HepG2 (cell line): ENCODE measurements around the gene KRTAP9-7. TPM values are rescaled to one million over a fixed set of nuclear protein-coding genes. Genes with fewer than 3 reads are reported as not detected.

Source experiments
- ATAC-seq: fragments of 200-7000 bp; cut with Tn5 transposase; 3 replicates; pipeline ENCODE4 v1.9.1; 2020; ENCODE audit warnings: mild to moderate bottlenecking, moderate library complexity
- BruUV-seq: library from RNA; stranded (reverse); fragments of 400-500 nt; replicated peaks from 2 replicates; lab custom pipeline; 2021; lab: Mats Ljungman, UMichigan
- CTCF ChIA-PET: fragments of 300-600 bp; formaldehyde crosslinking; extraction: SDS; loops from one replicate; lab custom pipeline; 2021; ENCODE audit warnings: low total read pairs, inconsistent platforms, low intra/inter-chr PET ratio; lab: Yijun Ruan, JAX
- POLR2A ChIA-PET: fragments of 350-600 bp; sonication (Branson Sonifier 250); formaldehyde crosslinking; loops from one replicate; lab custom pipeline; 2020; ENCODE audit warnings: antibody characterized with exemption, inconsistent platforms; lab: Yijun Ruan, JAX
- DNase-seq: peaks from one replicate; pipeline ENCODE4 v3.0.0-alpha.2; 2015; ENCODE audit warnings: low spot score
- FAIRE-seq: peaks from 3 replicates; lab custom pipeline; 2011; peaks lifted over from hg19 to GRCh38; lab: Jason Lieb, UNC
- H2AFZ ChIP-seq: one replicate; pipeline ENCODE4 v1.6.1; 2011; ENCODE audit warnings: low read length, inconsistent platforms
- H3K27ac ChIP-seq: fragments of 300-600 bp; 3 replicates; pipeline ENCODE4 v1.8.0; 2011; ENCODE audit warnings: mixed run types, mild to moderate bottlenecking, mixed read lengths, low read length, inconsistent platforms; ENCODE audit not compliant: insufficient read depth; ENCODE audit errors: extremely low read length
- H3K27me3 ChIP-seq, 2 experiments: fragments of 200-600 bp in 1 of 2; 2 replicates in 1 of 2; 3 replicates in 1 of 2; pipeline versions ENCODE4 v1.6.0 to v1.8.0; 2011; ENCODE audit warnings: low read length in 2 of 2, mild to moderate bottlenecking in 2 of 2, moderate library complexity in 2 of 2, inconsistent platforms in 1 of 2; ENCODE audit not compliant: insufficient read depth in 2 of 2, control insufficient read depth in 1 of 2
- H3K36me3 ChIP-seq, 2 experiments: fragments of 200-600 bp in 1 of 2; replicated peaks in 1 of 2; 2 replicates in 1 of 2; 3 replicates in 1 of 2; pipeline versions ENCODE4 v1.5.1 to v1.8.0; 2011; ENCODE audit warnings: low read length in 2 of 2, inconsistent platforms in 1 of 2; ENCODE audit not compliant: insufficient read depth in 2 of 2, control insufficient read depth in 1 of 2
- H3K4me1 ChIP-seq: 2 replicates; pipeline ENCODE4 v1.5.1; 2012; ENCODE audit warnings: low read length, inconsistent platforms; ENCODE audit not compliant: insufficient read depth
- H3K4me2 ChIP-seq: 2 replicates; pipeline ENCODE4 v1.6.0; 2011; ENCODE audit warnings: low read depth, low read length, inconsistent platforms
- H3K4me3 ChIP-seq, 3 experiments: fragments of 200-600 bp in 1 of 3; sonication (generic), shearing (Covaris generic) in 1 of 3; replicated peaks in 1 of 3; 2 replicates each; pipeline ENCODE4 v1.5.1; 2011 to 2016; ENCODE audit warnings: low read length in 3 of 3, inconsistent platforms in 2 of 3, low read depth in 2 of 3, mild to moderate bottlenecking in 2 of 3, control low read depth in 1 of 3, mixed read lengths in 1 of 3; ENCODE audit not compliant: insufficient read depth in 1 of 3
- H3K79me2 ChIP-seq: one replicate; pipeline ENCODE4 v1.6.1; 2011; ENCODE audit warnings: low read length, inconsistent platforms; ENCODE audit not compliant: insufficient read depth
- H3K9ac ChIP-seq: 2 replicates; pipeline ENCODE4 v1.6.0; 2011; ENCODE audit warnings: mild to moderate bottlenecking, low read depth, low read length, inconsistent platforms; ENCODE audit not compliant: insufficient read depth
- H3K9me3 ChIP-seq: 2 replicates; pipeline ENCODE4 v1.5.1; 2012; ENCODE audit warnings: mild to moderate bottlenecking, low read length
- H4K20me1 ChIP-seq: 2 replicates; pipeline ENCODE4 v1.6.0; 2011; ENCODE audit warnings: inconsistent platforms, mild to moderate bottlenecking, low read length, moderate library complexity; ENCODE audit not compliant: insufficient read depth
- ATF1 ChIP-seq: IDR thresholded peaks from 2 replicates; pipeline ENCODE4 v1.6.1; 2016; ENCODE audit warnings: mild to moderate bottlenecking, control low read depth
- BRF2 ChIP-seq: sonication (generic); formaldehyde crosslinking; IDR thresholded peaks from 2 replicates; pipeline ENCODE4 v1.8.1; 2022; ENCODE audit warnings: mild to moderate bottlenecking, missing genetic modification reagents
- HNF4G ChIP-seq, 2 experiments: sonication (generic) in 1 of 2; formaldehyde crosslinking in 1 of 2; IDR thresholded peaks; 2 replicates each; pipeline versions ENCODE4 v1.4.0 to v1.6.1; 2011 to 2020; ENCODE audit warnings: borderline replicate concordance in 2 of 2, low read depth in 2 of 2, mild to moderate bottlenecking in 2 of 2, low read length in 1 of 2, missing genetic modification reagents in 1 of 2, moderate library complexity in 1 of 2
- HNRNPUL1 ChIP-seq: fragments of 200-400 bp; formaldehyde crosslinking; IDR thresholded peaks from 2 replicates; pipeline ENCODE4 v1.6.1; 2017; ENCODE audit warnings: low read depth, mild to moderate bottlenecking, low read length, moderate library complexity
- MAFF ChIP-seq: IDR thresholded peaks from 2 replicates; pipeline ENCODE4 v1.6.1; 2011; ENCODE audit warnings: low read depth, low read length, improper control_type of control experiment
- MED13 ChIP-seq: sonication (generic); formaldehyde crosslinking; IDR thresholded peaks from 2 replicates; pipeline ENCODE4 v1.5.0; 2020; ENCODE audit warnings: missing genetic modification reagents
- MED8 ChIP-seq: sonication (generic); formaldehyde crosslinking; IDR thresholded peaks from 2 replicates; pipeline ENCODE4 v1.8.1; 2023; ENCODE audit warnings: mild to moderate bottlenecking, missing genetic modification reagents; ENCODE audit not compliant: insufficient replicate concordance
- NCOR1 ChIP-seq: fragments of 200-600 bp; sonication (generic); IDR thresholded peaks from 2 replicates; pipeline ENCODE4 v1.7.0; 2017; ENCODE audit warnings: antibody characterized with exemption, low read length, borderline replicate concordance
- PITX1 ChIP-seq: sonication (generic); formaldehyde crosslinking; IDR thresholded peaks from 2 replicates; pipeline ENCODE4 v1.5.1; 2020; ENCODE audit warnings: mild to moderate bottlenecking, missing genetic modification reagents
- RXRA ChIP-seq: sonication (generic); formaldehyde crosslinking; IDR thresholded peaks from 2 replicates; pipeline ENCODE4 v1.5.1; 2020; ENCODE audit warnings: missing genetic modification reagents
- TCF12 ChIP-seq, 2 experiments: fragments of 450-650 bp in 1 of 2; sonication (generic) in 1 of 2; formaldehyde crosslinking in 1 of 2; IDR thresholded peaks; 2 replicates each; pipeline versions ENCODE4 v1.6.1 to v1.8.0; 2017 to 2022; ENCODE audit warnings: antibody characterized with exemption in 1 of 2, mild to moderate bottlenecking in 1 of 2, missing genetic modification reagents in 1 of 2, moderate library complexity in 1 of 2
- ZNF282 ChIP-seq: fragments of 450-650 bp; IDR thresholded peaks from 2 replicates; pipeline ENCODE4 v1.6.1; 2018; ENCODE audit not compliant: partially characterized antibody
- WGBS: methylation state at CpG from one replicate; pipeline ENCODE4 v1.1.6; 2017; ENCODE audit warnings: low lambda C conversion rate; 5-methylcytosine and 5-hydroxymethylcytosine counted together
- in situ Hi-C: cut with HindIII; loops from 2 replicates; pipeline ENCODE4 v1.10.0; 2017; ENCODE audit warnings: low pct_unique_long_range_greater_than_20kb; ENCODE audit not compliant: extremely low pct_ligation_motif_present
- intact Hi-C: fragments of 100-400 bp; cut with micrococcal nuclease; formaldehyde crosslinking; loops from one replicate; pipeline ENCODE4 v1.10.0; 2022; ENCODE audit not compliant: unreplicated experiment
- polyA plus RNA-seq, 8 experiments: library from polyadenylated mRNA; depleted of rRNA in 3 of 8; stranded (reverse) in 7 of 8; unstranded in 1 of 8; fragments of >200 nt; fragmentation: Illumina TruSeq in 4 of 8; extraction: Trizol in 4 of 8; gene quantifications; 2 replicates each; pipeline versions ENCODE4 v1.2.1 to v1.2.3, GENCODE V29; 2011 to 2016; ENCODE audit warnings: low read depth in 4 of 8, missing spikeins in 1 of 8, mixed read lengths in 1 of 8; ENCODE audit not compliant: insufficient read depth in 1 of 8
- total RNA-seq, 5 experiments: library from RNA; depleted of rRNA; stranded (reverse); fragments of >200 nt; fragmentation: Illumina TruSeq; extraction: Trizol; gene quantifications; 2 replicates each; pipeline ENCODE4 v1.2.3, GENCODE V29; 2016; ENCODE audit warnings: low read depth in 1 of 5
- TF ChIP-seq, protein P1 (sequence below): sonication (generic); formaldehyde crosslinking; IDR thresholded peaks from 2 replicates; pipeline ENCODE4 v1.5.1; 2020; ENCODE audit warnings: mild to moderate bottlenecking, missing genetic modification reagents, borderline replicate concordance
- TF ChIP-seq, protein P2 (sequence below): sonication (generic); formaldehyde crosslinking; IDR thresholded peaks from 2 replicates; pipeline ENCODE4 v1.4.0; 2020; ENCODE audit warnings: missing genetic modification reagents
- TF ChIP-seq, protein P3 (sequence below): sonication (generic); formaldehyde crosslinking; IDR thresholded peaks from 2 replicates; pipeline ENCODE4 v1.4.0; 2020; ENCODE audit warnings: missing genetic modification reagents

KRTAP9-7 gene
- total and polyA plus RNA-seq, 2 of the 13 experiments (the other 11 are each of a cell fraction or from before 2014, with no cell fraction given): not detected

GRCh38 chr17:41302981-41303380 lies 27.5 kb downstream of the KRTAP9-7 start:
- no TSS peak for BruUV-seq
- intact Hi-C loops: no loop called here
- Histone ChIP-seq H3K27ac (no peak overlapping the region), H3K9me3 (no peaks in the 10 kb centered on the region), H2AFZ (no peak overlapping the region), H3K27me3 (peaks cover 2 to 36% of the 10 kb centered on the region in 2 experiments; a peak in 3 of 5 replicates), H3K36me3 (no peaks in the 10 kb centered on the region), H3K4me3 (no peak overlapping the region), H3K4me1 (no peaks in the 10 kb centered on the region), H3K79me2 (no peaks in the 10 kb centered on the region), H3K9ac (no peak overlapping the region), H4K20me1 (no peaks in the 10 kb centered on the region), H3K4me2 (no peak overlapping the region)
- ChIA-PET CTCF (no interaction called here), POLR2A (no interaction called here)
- DNase-seq: no peak
- in situ Hi-C loops: no loop called here
- WGBS: 55% methylated on average over 4 of the region's 4 CpGs
- no peak for FAIRE-seq
- no peak for ATAC-seq
- TF ChIP-seq NCOR1: no peak
- no peak for TF ChIP-seq MED8 (CRISPR knock-in tag)
- TF ChIP-seq BRF2 (CRISPR knock-in tag): no peak
- no peak for TF ChIP-seq MED13 (CRISPR knock-in tag)
- TF ChIP-seq PITX1: no peak
- no peak for TF ChIP-seq ATF1 (CRISPR knock-in tag)
- TF ChIP-seq HNRNPUL1: no peak
- TF ChIP-seq, protein P1, sequence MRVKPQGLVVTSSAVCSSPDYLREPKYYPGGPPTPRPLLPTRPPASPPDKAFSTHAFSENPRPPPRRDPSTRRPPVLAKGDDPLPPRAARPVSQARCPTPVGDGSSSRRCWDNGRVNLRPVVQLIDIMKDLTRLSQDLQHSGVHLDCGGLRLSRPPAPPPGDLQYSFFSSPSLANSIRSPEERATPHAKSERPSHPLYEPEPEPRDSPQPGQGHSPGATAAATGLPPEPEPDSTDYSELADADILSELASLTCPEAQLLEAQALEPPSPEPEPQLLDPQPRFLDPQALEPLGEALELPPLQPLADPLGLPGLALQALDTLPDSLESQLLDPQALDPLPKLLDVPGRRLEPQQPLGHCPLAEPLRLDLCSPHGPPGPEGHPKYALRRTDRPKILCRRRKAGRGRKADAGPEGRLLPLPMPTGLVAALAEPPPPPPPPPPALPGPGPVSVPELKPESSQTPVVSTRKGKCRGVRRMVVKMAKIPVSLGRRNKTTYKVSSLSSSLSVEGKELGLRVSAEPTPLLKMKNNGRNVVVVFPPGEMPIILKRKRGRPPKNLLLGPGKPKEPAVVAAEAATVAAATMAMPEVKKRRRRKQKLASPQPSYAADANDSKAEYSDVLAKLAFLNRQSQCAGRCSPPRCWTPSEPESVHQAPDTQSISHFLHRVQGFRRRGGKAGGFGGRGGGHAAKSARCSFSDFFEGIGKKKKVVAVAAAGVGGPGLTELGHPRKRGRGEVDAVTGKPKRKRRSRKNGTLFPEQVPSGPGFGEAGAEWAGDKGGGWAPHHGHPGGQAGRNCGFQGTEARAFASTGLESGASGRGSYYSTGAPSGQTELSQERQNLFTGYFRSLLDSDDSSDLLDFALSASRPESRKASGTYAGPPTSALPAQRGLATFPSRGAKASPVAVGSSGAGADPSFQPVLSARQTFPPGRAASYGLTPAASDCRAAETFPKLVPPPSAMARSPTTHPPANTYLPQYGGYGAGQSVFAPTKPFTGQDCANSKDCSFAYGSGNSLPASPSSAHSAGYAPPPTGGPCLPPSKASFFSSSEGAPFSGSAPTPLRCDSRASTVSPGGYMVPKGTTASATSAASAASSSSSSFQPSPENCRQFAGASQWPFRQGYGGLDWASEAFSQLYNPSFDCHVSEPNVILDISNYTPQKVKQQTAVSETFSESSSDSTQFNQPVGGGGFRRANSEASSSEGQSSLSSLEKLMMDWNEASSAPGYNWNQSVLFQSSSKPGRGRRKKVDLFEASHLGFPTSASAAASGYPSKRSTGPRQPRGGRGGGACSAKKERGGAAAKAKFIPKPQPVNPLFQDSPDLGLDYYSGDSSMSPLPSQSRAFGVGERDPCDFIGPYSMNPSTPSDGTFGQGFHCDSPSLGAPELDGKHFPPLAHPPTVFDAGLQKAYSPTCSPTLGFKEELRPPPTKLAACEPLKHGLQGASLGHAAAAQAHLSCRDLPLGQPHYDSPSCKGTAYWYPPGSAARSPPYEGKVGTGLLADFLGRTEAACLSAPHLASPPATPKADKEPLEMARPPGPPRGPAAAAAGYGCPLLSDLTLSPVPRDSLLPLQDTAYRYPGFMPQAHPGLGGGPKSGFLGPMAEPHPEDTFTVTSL (CRISPR knock-in tag): no peak
- TF ChIP-seq TCF12 (IDR thresholded peaks at IDR 0.05): no peak
- no peak for TF ChIP-seq TCF12 (CRISPR knock-in tag; IDR thresholded peaks at IDR 0.05)
- no peak for TF ChIP-seq ZNF282
- TF ChIP-seq MAFF: no peak
- TF ChIP-seq, protein P2, sequence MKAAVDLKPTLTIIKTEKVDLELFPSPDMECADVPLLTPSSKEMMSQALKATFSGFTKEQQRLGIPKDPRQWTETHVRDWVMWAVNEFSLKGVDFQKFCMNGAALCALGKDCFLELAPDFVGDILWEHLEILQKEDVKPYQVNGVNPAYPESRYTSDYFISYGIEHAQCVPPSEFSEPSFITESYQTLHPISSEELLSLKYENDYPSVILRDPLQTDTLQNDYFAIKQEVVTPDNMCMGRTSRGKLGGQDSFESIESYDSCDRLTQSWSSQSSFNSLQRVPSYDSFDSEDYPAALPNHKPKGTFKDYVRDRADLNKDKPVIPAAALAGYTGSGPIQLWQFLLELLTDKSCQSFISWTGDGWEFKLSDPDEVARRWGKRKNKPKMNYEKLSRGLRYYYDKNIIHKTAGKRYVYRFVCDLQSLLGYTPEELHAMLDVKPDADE (CRISPR knock-in tag): no peak
- no peak for TF ChIP-seq RXRA (CRISPR knock-in tag)
- no peak for TF ChIP-seq HNF4G (IDR thresholded peaks at IDR 0.05; ENCODE audit: borderline replicate concordance, low read depth, low read length)
- no peak for TF ChIP-seq HNF4G (CRISPR knock-in tag; IDR thresholded peaks at IDR 0.05; ENCODE audit: borderline replicate concordance, low read depth)
- TF ChIP-seq, protein P3, sequence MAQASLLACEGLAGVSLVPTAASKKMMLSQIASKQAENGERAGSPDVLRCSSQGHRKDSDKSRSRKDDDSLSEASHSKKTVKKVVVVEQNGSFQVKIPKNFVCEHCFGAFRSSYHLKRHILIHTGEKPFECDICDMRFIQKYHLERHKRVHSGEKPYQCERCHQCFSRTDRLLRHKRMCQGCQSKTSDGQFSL (CRISPR knock-in tag): no peak
